Upper lobe of left lung (tissue), 4 donors: ENCODE measurements around the gene SIGLEC10.

Source experiments
- CTCF ChIP-seq, 6 experiments: fragments of 450-650 bp in 4 of 6; fragments of 200-600 bp in 2 of 6; sonication (generic) in 2 of 6; IDR thresholded peaks; one replicate each; pipeline ENCODE4 v1.5.1; 2016 to 2019; ENCODE audit warnings: antibody characterized with exemption in 6 of 6
- EP300 ChIP-seq, 4 donors: sonication (generic); formaldehyde crosslinking; IDR thresholded peaks; one replicate each; pipeline ENCODE4 v1.5.1; 2017; ENCODE audit warnings: antibody characterized with exemption in 4 of 4, control low read depth in 2 of 4
- POLR2A ChIP-seq, 4 donors: fragments of 450-650 bp; IDR thresholded peaks; one replicate each; pipeline ENCODE4 v1.5.1; 2016 to 2017; ENCODE audit warnings: antibody characterized with exemption in 4 of 4, mild to moderate bottlenecking in 2 of 4

GRCh38 chr19:51372021-51372648, 45.3 kb downstream of the SIGLEC10 start:
- TF ChIP-seq CTCF (IDR thresholded peaks at IDR 0.05), result no peak
- no peak for TF ChIP-seq EP300 (IDR thresholded peaks at IDR 0.05)
- TF ChIP-seq POLR2A (IDR thresholded peaks at IDR 0.05), result no peak
